Measurements from ENCODE around the gene ARHGAP19.

ARHGAP19 gene

GRCh38 chr10:97292097-97292861, at the start of gene ARHGAP19:
TSS of gene ARHGAP19 (minus strand) at chr10:97292637. CDS start at chr10:97292627, 10 bp downstream.
- peaks cover 40% of the 10 kb centered on the region for H3K4me1 Mint-ChIP-seq
- H3K9me3 Mint-ChIP-seq = no peaks in the 10 kb centered on the region
- peak; percentile 89 to 96 for DNase-seq
- H3K4me3 Mint-ChIP-seq = peak within 1 kb of the TSS; percentile 89 to 97
- ATAC-seq = peak; percentile 99
- peak within 1 kb of the TSS; percentile 90 to 95 for H3K27ac Mint-ChIP-seq
- no peaks in the 10 kb centered on the region for H3K27me3 Mint-ChIP-seq

DNA sequence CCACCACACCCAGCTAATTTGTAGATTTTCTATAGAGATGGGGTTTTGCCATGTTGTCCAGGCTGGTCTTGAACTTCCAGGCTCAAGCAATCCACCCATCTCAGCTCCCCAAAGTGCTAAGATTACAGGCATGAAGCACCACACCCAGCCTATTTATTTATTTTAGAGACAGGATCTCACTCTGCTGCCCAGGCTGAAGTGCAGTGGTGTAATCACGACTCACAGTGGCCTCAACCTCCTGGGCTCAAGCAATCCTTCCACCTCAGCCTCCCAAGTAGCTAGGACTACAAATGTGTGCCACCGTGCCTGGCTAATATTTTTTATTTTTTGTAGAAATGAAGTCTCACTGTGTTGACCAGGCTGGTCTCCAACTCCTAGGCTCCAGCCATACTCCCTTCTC, 49.0 kb upstream of the ARHGAP19 start:
- ATAC-seq = no peak
- H3K9me3 Mint-ChIP-seq = no peaks in the 10 kb centered on the region
- peak overlapping the region in 1 of 2 donors; percentile 22 for H3K27ac Mint-ChIP-seq
- H3K4me3 Mint-ChIP-seq = no peak overlapping the region
- H3K27me3 Mint-ChIP-seq = peaks cover 10% of the 10 kb centered on the region
- H3K4me1 Mint-ChIP-seq = no peaks in the 10 kb centered on the region
- DNase-seq = no peak

DNA sequence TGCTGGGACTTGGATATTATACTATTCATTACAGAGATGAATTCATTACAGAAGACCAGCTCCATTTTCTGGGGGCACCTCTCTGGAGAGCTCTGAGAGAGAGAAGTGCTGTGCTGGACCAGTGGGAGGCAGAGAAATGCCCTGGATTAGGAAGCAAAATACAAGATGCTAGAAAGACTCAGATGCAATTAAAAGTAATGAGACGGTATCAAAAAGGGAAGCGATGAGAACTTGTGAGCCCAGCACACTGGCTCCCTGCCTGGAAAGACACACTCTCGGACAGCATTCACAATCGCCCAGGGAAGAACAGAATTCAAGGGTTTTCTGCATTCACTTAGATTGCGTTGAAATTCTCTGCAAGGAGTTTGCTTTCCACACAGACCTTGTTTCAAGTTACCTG, 45.6 kb upstream of the ARHGAP19 start:
- H3K27me3 Mint-ChIP-seq = peaks cover 10% of the 10 kb centered on the region
- no peak overlapping the region for H3K27ac Mint-ChIP-seq
- no peaks in the 10 kb centered on the region for H3K9me3 Mint-ChIP-seq
- ATAC-seq (no peak), DNase-seq (no peak)
- H3K4me1 Mint-ChIP-seq = peaks cover 6% of the 10 kb centered on the region
- no peak overlapping the region for H3K4me3 Mint-ChIP-seq

DNA sequence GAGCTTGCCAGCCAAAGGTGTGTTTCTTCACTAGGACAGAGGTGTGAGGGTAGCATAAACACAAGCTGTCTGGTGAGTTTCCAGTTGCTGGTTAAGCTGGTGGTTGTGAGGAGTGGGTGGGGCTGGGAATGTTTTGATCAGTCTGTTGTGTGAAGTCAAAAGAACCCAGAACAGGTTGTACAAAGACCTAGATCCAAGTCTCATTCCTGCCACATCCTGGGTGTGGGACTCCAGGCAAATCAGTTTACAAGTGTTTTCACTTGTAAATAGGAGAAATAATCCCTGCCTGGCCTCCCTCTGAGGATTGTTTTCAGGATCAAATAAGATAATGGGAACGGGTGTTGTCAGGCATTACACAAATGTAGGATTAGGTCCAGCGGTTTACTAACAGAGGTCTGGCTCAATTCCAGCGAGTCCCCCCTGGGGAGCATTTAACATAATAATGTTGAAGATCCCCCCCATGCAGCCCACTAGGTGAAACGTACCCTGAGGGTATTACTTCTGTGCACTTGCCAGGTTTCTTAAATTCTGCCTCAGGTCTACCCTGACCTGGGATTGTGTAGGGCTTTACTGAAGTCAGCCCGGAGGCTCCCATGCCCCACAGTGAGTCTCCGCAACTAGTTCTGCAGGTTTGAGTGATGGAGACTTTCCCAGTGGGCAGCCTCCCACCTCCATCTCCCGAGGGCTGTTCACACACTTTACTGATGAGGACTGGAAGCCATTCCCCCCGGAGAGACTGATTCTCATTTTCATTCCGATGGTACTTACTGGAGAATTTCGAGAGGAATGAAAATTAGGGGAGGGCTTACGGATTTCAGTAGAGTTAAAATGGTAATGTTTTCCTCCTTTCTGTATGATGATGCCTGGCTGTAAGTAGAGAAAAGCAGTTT, 44.8 kb upstream of the ARHGAP19 start:
- Mint-ChIP-seq H3K4me1 (peaks cover 14% of the 10 kb centered on the region), H3K27me3 (peaks cover 10% of the 10 kb centered on the region), H3K27ac (no peak overlapping the region), H3K4me3 (no peak overlapping the region), H3K9me3 (no peaks in the 10 kb centered on the region)
- ATAC-seq = no peak
- no peak for DNase-seq

DNA sequence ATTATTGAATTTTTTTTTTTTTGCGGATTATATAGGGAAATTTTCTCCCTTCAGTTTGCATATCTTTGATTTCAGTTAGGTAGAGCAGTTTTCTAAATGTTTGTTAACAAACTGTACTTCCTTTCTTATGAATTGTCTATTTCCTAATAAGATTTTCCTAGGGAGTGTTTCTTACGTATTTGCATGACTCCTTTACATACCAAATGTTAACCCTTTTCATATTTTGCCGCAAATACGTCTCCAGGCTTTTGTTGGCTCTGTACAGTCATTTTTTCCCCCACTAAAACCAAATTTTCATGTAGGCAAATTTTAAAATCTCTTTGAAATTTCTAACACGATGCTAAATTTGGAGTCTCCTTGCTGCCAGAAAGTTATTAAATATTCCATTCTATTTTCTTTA, 44.0 kb upstream of the ARHGAP19 start:
- no peak overlapping the region for H3K27ac Mint-ChIP-seq

GRCh38 chr10:97336006-97336405, 43.6 kb upstream of the ARHGAP19 start:
- peak overlapping the region in 1 of 2 donors; percentile 46 for H3K27ac Mint-ChIP-seq
- peak overlapping the region in 1 of 2 donors; percentile 53 for H3K4me3 Mint-ChIP-seq
- no peak for DNase-seq
- H3K27me3 Mint-ChIP-seq = peaks cover 10% of the 10 kb centered on the region
- H3K4me1 Mint-ChIP-seq = peaks cover 26% of the 10 kb centered on the region
- no peak for ATAC-seq
- no peaks in the 10 kb centered on the region for H3K9me3 Mint-ChIP-seq

More for the DNA sequence above, 44.0 kb upstream of the ARHGAP19 start:
- ATAC-seq = no peak
- DNase-seq = no peak
- Mint-ChIP-seq H3K4me1 (peaks cover 22% of the 10 kb centered on the region), H3K4me3 (no peak overlapping the region), H3K27me3 (peaks cover 10% of the 10 kb centered on the region), H3K9me3 (no peaks in the 10 kb centered on the region)

DNA sequence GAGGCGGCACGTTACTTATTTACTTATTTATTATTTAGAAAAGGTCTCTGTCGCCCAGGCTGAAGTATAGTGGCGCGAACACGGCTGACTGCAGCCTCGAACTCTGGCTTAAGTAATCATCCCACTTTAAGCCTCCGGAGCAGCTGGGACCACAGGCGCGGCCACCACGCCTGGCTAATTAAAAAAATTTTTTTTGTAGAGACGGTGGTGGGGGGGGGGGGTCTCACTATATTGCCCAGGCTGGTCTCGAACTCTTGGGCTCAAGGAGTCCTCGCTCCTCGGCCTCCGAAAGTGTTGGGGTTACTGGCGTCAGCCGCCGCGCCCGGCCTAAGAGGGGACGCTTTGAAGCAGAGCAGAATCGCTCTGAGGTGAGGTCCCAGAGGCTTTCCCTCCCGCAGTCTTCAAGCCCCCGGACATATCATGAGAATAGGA, 42.8 kb upstream of the ARHGAP19 start:
- Mint-ChIP-seq H3K4me3 (peak overlapping the region; percentile 79 to 80), H3K27ac (peak overlapping the region; percentile 72 to 97)
- ATAC-seq = no peak

DNA sequence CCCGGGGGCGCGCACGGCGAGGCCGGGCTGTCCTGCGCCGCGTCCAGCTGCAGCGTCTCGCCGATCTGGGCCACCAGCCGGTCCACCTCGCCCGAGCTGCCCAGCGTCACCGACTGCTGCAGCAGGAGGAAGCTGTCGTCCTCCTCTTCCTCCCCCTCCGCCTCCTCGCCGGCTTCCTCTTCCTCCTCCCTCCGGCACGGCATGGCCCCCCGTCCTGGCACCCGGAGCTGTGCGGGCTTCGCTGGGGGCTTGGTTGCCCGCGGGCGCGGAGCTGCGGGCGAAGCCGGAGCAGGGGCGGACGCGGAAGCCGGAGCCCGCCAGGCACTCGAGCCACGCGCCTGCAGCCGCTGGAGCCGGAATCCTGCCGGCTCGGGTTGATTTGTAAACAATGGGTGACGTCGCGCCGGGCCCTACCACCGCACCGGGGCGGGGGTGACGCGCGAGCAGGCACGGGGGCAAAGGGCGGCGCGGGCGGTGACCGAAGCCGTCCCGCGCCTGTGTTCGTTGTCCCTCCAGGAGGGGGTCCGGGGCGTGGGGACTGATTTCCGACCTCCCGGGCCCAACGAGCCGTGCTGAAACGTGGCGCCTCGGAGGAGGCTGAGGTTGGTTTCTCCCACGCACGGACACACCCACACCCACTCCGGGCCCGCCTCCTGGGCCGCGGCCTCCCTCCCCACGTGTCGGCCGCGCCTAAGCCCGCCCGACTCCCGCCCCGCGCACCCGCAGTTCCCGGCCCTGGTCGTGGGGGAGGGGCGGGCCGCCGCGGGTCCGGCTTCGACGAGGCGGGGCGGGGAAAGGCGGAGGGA, 42.1 kb upstream of the ARHGAP19 start, which contains the start of gene FRAT2:
FRAT2 (minus strand) TSS at position 360 of the 806 bp plus-strand sequence; CDS start at position 203, 157 bp downstream.
- DNase-seq (peak; percentile 88 to 91), ATAC-seq (peak; percentile 88)
- Mint-ChIP-seq H3K4me1 (peaks cover 35% of the 10 kb centered on the region), H3K27ac (peak within 1 kb of the TSS; percentile 96 to 97), H3K9me3 (no peaks in the 10 kb centered on the region), H3K4me3 (peak within 1 kb of the TSS; percentile 89 to 97), H3K27me3 (peaks cover 10% of the 10 kb centered on the region)

More for the DNA sequence above, 42.8 kb upstream of the ARHGAP19 start:
- Mint-ChIP-seq H3K9me3 (no peaks in the 10 kb centered on the region), H3K27me3 (peaks cover 10% of the 10 kb centered on the region), H3K4me1 (peaks cover 28% of the 10 kb centered on the region)
- no peak for DNase-seq

DNA sequence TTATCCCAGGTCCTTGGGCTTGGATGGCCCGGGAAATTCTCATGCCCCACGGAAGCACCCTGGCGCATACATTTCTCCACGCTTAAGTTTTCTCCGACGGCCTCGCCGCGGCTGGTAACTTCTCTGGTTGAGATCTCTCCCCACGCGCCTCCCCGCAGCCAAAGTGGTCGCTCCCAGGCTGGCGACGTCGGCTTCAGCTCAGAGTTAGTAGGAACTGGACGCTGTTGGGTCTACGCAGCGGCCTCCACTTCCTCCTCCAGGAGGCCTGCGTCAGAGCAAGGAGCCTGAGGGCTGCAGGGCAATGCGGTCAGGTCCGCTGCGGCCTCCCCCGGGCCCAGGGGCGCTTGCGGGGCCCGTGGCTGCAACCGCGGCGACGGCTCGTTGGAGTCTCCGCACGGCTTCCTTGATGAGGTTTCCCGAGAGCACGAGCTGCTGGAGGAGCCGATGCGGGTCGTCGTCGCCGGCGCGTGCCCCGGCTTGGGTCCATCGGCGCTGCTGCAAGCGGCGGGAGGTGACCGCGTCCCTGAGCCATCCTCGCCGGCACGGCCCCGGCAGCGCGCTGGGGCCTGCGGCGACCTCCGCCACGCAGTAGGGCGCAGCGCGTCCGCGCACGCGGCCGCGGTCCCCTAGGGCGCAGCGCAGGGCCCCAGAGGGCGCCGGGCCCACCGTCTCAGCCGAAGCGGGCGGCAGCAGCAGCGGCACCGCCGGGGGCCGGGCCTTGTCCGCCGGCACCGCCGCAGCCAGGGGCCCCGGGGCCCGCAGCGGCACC, 41.3 kb upstream of the ARHGAP19 start:
- peak overlapping the region; percentile 95 to 96 for H3K27ac Mint-ChIP-seq
- H3K27me3 Mint-ChIP-seq = peaks cover 10% of the 10 kb centered on the region
- peak overlapping the region; percentile 89 to 97 for H3K4me3 Mint-ChIP-seq
- ATAC-seq (peak; percentile 70), DNase-seq (peak; percentile 52 to 58)
- no peaks in the 10 kb centered on the region for H3K9me3 Mint-ChIP-seq
- H3K4me1 Mint-ChIP-seq = peaks cover 43% of the 10 kb centered on the region

DNA sequence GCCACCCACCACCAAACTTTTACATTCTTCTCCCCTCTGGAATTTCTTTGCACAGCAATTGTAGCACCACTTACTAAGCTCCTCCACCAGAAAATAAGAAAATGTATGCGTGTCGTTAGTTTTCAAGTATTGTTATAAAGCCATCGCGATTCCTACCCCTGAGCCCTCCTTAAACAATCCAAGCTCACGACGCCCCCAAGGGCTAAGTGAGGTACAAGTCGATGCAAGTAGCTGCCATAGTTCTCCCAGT, 40.8 kb upstream of the ARHGAP19 start:
- Mint-ChIP-seq H3K4me3 (peak overlapping the region; percentile 89 to 97), H3K4me1 (peaks cover 48% of the 10 kb centered on the region), H3K27me3 (peaks cover 10% of the 10 kb centered on the region), H3K27ac (peak overlapping the region; percentile 95 to 96), H3K9me3 (no peaks in the 10 kb centered on the region)
- ATAC-seq = no peak
- no peak for DNase-seq

GRCh38 chr10:97332591-97333350, 40.3 kb upstream of the ARHGAP19 start:
- peaks cover 53% of the 10 kb centered on the region for H3K4me1 Mint-ChIP-seq
- peaks cover 9% of the 10 kb centered on the region for H3K27me3 Mint-ChIP-seq
- DNase-seq (no peak), ATAC-seq (no peak)
- H3K9me3 Mint-ChIP-seq = no peaks in the 10 kb centered on the region
- H3K27ac Mint-ChIP-seq = peak overlapping the region; percentile 95 to 96
- peak overlapping the region; percentile 89 to 97 for H3K4me3 Mint-ChIP-seq

DNA sequence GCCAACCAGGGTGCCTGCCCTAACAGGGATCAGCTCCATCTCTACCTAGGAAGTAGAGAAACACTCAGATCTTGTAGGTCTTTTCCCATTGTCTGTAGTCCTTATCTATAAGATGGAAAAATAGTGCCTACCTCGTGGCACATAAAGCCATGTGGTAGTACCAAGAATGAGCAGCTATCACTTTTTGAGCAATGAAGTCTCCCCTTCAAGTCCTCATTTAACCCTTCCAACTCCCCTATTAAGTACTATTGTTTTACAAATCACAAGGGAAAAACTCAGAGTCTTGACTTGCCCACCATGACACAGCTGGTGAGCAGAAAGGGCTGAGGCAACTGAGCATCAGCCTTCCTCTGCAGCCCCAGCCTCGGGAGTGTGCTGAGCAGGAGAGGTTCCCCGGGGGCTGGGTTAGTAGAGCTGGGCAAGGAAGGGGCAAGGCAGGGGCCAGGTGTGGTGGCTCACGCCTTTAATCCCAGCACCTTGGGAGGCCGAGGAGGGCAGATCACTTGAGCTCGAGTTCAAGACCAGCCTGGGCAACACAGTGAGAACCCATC, 38.8 kb upstream of the ARHGAP19 start:
- no peak for ATAC-seq
- H3K4me3 Mint-ChIP-seq = peak overlapping the region; percentile 58 to 61
- no peak overlapping the region for H3K27ac Mint-ChIP-seq

GRCh38 chr10:97329766-97330165, 37.3 kb upstream of the ARHGAP19 start:
- no peaks in the 10 kb centered on the region for H3K27me3 Mint-ChIP-seq
- peak overlapping the region in 1 of 2 donors; percentile 28 for H3K27ac Mint-ChIP-seq
- peaks cover 75% of the 10 kb centered on the region for H3K4me1 Mint-ChIP-seq
- ATAC-seq (no peak), DNase-seq (no peak)
- no peaks in the 10 kb centered on the region for H3K9me3 Mint-ChIP-seq
- no peak overlapping the region for H3K4me3 Mint-ChIP-seq

More for the DNA sequence above, 38.8 kb upstream of the ARHGAP19 start:
- H3K9me3 Mint-ChIP-seq = no peaks in the 10 kb centered on the region
- DNase-seq = no peak
- no peaks in the 10 kb centered on the region for H3K27me3 Mint-ChIP-seq
- peaks cover 68% of the 10 kb centered on the region for H3K4me1 Mint-ChIP-seq
